HepG2 (cell line): ENCODE data around the gene SH3GL1. TPM values are rescaled to one million over a fixed set of nuclear protein-coding genes. Genes with fewer than 3 reads are reported as not detected.

Source experiments
- EP300 ChIP-seq, 3 experiments: sonication (generic) in 1 of 3; formaldehyde crosslinking in 1 of 3; IDR thresholded peaks; 2 replicates each; pipeline versions ENCODE4 v1.5.1 to v1.6.1; 2011 to 2020; ENCODE audit warnings: low read depth in 2 of 3, low read length in 2 of 3, borderline replicate concordance in 1 of 3, improper control_type of control experiment in 1 of 3, mild to moderate bottlenecking in 1 of 3, missing genetic modification reagents in 1 of 3, moderate library complexity in 1 of 3
- GABPB1 ChIP-seq: IDR thresholded peaks from 2 replicates; pipeline ENCODE4 v1.6.1; 2016; ENCODE audit warnings: mild to moderate bottlenecking, missing genetic modification reagents, moderate library complexity, missing compliant biosample characterization
- GPN1 ChIP-seq: sonication (generic); formaldehyde crosslinking; IDR thresholded peaks from 2 replicates; pipeline ENCODE4 v1.5.1; 2020; ENCODE audit warnings: missing genetic modification reagents, borderline replicate concordance
- HNF4G ChIP-seq, 2 experiments: sonication (generic) in 1 of 2; formaldehyde crosslinking in 1 of 2; IDR thresholded peaks; 2 replicates each; pipeline versions ENCODE4 v1.4.0 to v1.6.1; 2011 to 2020; ENCODE audit warnings: borderline replicate concordance in 2 of 2, low read depth in 2 of 2, mild to moderate bottlenecking in 2 of 2, low read length in 1 of 2, missing genetic modification reagents in 1 of 2, moderate library complexity in 1 of 2
- IRF9 ChIP-seq: sonication (generic); formaldehyde crosslinking; IDR thresholded peaks from 2 replicates; pipeline ENCODE4 v1.8.0; 2022; ENCODE audit warnings: missing genetic modification reagents, mild to moderate bottlenecking, borderline replicate concordance
- MAZ ChIP-seq, 2 experiments: sonication (generic) in 1 of 2; formaldehyde crosslinking in 1 of 2; IDR thresholded peaks; 2 replicates each; pipeline versions ENCODE4 v1.5.0 to v1.6.1; 2012 to 2020; ENCODE audit warnings: low read depth in 2 of 2, mild to moderate bottlenecking in 2 of 2, borderline replicate concordance in 1 of 2, improper control_type of control experiment in 1 of 2, low read length in 1 of 2, missing genetic modification reagents in 1 of 2, moderate library complexity in 1 of 2
- MTF2 ChIP-seq: sonication (generic); formaldehyde crosslinking; IDR thresholded peaks from 2 replicates; pipeline ENCODE4 v1.5.0; 2020; ENCODE audit warnings: missing genetic modification reagents, borderline replicate concordance
- SIN3A ChIP-seq: IDR thresholded peaks from 2 replicates; pipeline ENCODE4 v1.6.1; 2011; ENCODE audit warnings: low read depth, mild to moderate bottlenecking, control low read depth, low read length, borderline replicate concordance
- SMAD1 ChIP-seq: sonication (generic); formaldehyde crosslinking; IDR thresholded peaks from 2 replicates; pipeline ENCODE4 v1.4.0; 2020; ENCODE audit warnings: missing genetic modification reagents, low read depth, mild to moderate bottlenecking, borderline replicate concordance
- TFDP1 ChIP-seq: IDR thresholded peaks from 2 replicates; pipeline ENCODE4 v1.6.1; 2016; ENCODE audit warnings: missing compliant biosample characterization, missing genetic modification reagents, borderline replicate concordance
- ZNF224 ChIP-seq: sonication (generic); formaldehyde crosslinking; IDR thresholded peaks from 2 replicates; pipeline ENCODE4 v1.5.0; 2020; ENCODE audit warnings: mild to moderate bottlenecking, missing genetic modification reagents
- ZNF407 ChIP-seq: sonication (generic); formaldehyde crosslinking; IDR thresholded peaks from one replicate; pipeline ENCODE4 v1.5.1; 2020; ENCODE audit warnings: mild to moderate bottlenecking, missing genetic modification reagents; ENCODE audit errors: not compliant biosample characterization
- ZNF460 ChIP-seq: sonication (generic); formaldehyde crosslinking; IDR thresholded peaks from 2 replicates; pipeline ENCODE4 v1.5.1; 2020; ENCODE audit warnings: missing genetic modification reagents, mild to moderate bottlenecking, borderline replicate concordance
- ZSCAN25 ChIP-seq: sonication (generic); formaldehyde crosslinking; IDR thresholded peaks from 2 replicates; pipeline ENCODE4 v1.8.0; 2022; ENCODE audit warnings: mild to moderate bottlenecking, missing genetic modification reagents
- polyA plus RNA-seq, 8 experiments: library from polyadenylated mRNA; depleted of rRNA in 3 of 8; stranded (reverse) in 7 of 8; unstranded in 1 of 8; fragments of >200 nt; fragmentation: Illumina TruSeq in 4 of 8; extraction: Trizol in 4 of 8; gene quantifications; 2 replicates each; pipeline versions ENCODE4 v1.2.1 to v1.2.3, GENCODE V29; 2011 to 2016; ENCODE audit warnings: low read depth in 4 of 8, missing spikeins in 1 of 8, mixed read lengths in 1 of 8; ENCODE audit not compliant: insufficient read depth in 1 of 8
- total RNA-seq, 5 experiments: library from RNA; depleted of rRNA; stranded (reverse); fragments of >200 nt; fragmentation: Illumina TruSeq; extraction: Trizol; gene quantifications; 2 replicates each; pipeline ENCODE4 v1.2.3, GENCODE V29; 2016; ENCODE audit warnings: low read depth in 1 of 5

The SH3GL1 gene
- total and polyA plus RNA-seq, 2 of the 13 experiments (the other 11 are each of a cell fraction or from before 2014, with no cell fraction given): 33.0 to 45.1 TPM

GRCh38 chr19:4374498-4375163, 25.7 kb downstream of the SH3GL1 start (continued):
- TF ChIP-seq GPN1 (CRISPR knock-in tag): no peak
- peak; percentile 77; the same call in 1 of the 2 replicates for TF ChIP-seq SIN3A
- TF ChIP-seq GABPB1 (CRISPR knock-in tag): peak; percentile 85
- peak; percentile 26; the same call in 1 of the 2 replicates for TF ChIP-seq MAZ (IDR thresholded peaks at IDR 0.05; ENCODE audit: borderline replicate concordance, low read depth, low read length)
- TF ChIP-seq MAZ (CRISPR knock-in tag; IDR thresholded peaks at IDR 0.05; ENCODE audit: low read depth): peak; percentile 68; the same call in 1 of the 2 replicates
- peak; percentile 72 for TF ChIP-seq ZNF407 (CRISPR knock-in tag)
- no peak for TF ChIP-seq HNF4G (IDR thresholded peaks at IDR 0.05; ENCODE audit: borderline replicate concordance, low read depth, low read length)
- TF ChIP-seq HNF4G (CRISPR knock-in tag; IDR thresholded peaks at IDR 0.05; ENCODE audit: borderline replicate concordance, low read depth): peak; percentile 51; the same call in 1 of the 2 replicates
- TF ChIP-seq ZNF460 (CRISPR knock-in tag): no peak
- peak; percentile 32; the same call in 1 of the 2 replicates for TF ChIP-seq SMAD1
- peak; percentile 85 for TF ChIP-seq TFDP1 (CRISPR knock-in tag)
- no peak for TF ChIP-seq ZNF224 (CRISPR knock-in tag)
- peak; percentile 69 to 82; a peak in 3 of 4 replicates for TF ChIP-seq EP300 (IDR thresholded peaks at IDR 0.05; ENCODE audit: low read depth in 2 of 2, low read length in 2 of 2)
- TF ChIP-seq EP300 (CRISPR knock-in tag; IDR thresholded peaks at IDR 0.05; ENCODE audit: borderline replicate concordance): peak; percentile 91
- TF ChIP-seq MTF2 (CRISPR knock-in tag): no peak
- peak; percentile 66; the same call in 1 of the 2 replicates for TF ChIP-seq IRF9 (CRISPR knock-in tag)
- peak; percentile 98 for TF ChIP-seq ZSCAN25 (CRISPR knock-in tag)
